GM18870 (cell line): ENCODE results near the gene ATRN.
"Not testable (repeated sequence)": the region's sequence is repeated elsewhere in the genome, so short reads cannot be mapped to it uniquely, and the experiment has no call there.

Experiments used
- ATAC-seq: cut with Tn5 transposase; IDR thresholded peaks from one replicate; pipeline ENCODE4 v1.9.1; 2021; ENCODE audit warnings: moderate library complexity; ENCODE audit not compliant: unreplicated experiment

The ATRN gene

DNA sequence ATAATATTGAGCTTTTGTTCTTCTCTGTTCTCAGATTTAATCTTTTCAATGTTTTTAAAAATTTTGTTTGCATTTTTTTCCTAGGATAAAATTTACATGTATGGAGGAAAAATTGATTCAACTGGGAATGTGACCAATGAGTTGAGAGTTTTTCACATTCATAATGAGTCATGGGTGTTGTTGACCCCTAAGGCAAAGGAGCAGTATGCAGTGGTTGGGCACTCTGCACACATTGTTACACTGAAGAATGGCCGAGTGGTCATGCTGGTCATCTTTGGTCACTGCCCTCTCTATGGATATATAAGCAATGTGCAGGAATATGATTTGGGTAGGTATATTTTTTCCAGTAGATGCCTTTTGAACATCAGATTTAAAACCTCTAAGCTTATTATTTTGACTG is 89.8 kb downstream of the ATRN start:
- ATAC-seq: no peak

GRCh38 chr20:3563133-3563532 is 92.3 kb downstream of the ATRN start:
- no peak for ATAC-seq

DNA sequence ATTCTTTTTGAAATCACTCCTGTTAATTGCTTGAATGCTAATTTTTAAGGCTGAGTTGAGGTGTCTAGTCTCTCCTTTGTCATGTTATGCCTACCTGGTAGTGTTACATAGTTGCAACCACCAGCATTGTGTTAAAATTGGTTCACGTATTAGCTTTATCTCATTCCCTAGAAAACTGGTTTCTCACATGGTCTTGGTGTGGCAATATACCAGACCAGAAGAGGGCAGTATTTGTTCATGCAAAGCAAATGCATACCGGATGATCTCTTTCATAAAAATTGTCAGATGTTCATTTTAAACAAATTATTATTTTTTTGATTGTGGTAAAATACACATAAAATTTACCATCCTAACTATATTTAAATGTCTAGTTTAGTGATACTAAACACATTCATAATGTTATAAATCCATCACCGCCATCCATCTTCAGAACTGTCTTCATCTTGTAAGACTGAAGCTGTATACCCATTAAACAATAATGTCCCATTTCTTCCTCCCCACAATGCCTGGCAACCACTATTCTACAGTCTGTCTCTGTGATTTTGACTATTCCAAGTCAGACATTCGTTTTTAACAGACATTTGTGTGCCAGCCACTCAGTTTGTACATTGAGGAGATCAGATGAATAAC is 92.8 kb downstream of the ATRN start:
- no peak for ATAC-seq

- ATAC-seq: no peak
Observed at GRCh38 chr20:3565851-3566250, 95.0 kb downstream of the ATRN start.

DNA sequence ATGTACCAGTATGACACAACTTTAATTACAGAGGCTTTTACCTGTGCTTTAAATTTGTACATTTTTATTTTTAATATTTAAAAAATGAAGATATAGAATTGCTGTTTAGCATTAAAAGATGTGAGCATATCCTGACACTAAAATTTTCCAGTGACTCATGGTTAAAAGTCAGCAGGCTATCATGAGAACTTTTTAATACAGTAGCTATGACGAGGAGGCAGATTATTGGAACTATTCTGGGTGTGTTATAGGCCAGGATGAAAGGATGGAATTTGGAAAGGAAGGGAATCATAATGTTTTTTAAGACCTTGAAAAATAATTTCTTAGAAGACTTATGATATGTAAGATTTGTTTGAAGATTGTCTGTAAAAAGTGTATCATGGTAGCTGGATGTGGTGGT is 101.3 kb downstream of the ATRN start:
- ATAC-seq: no peak

- no peak for ATAC-seq
Observed at GRCh38 chr20:3576363-3576762, 105.5 kb downstream of the ATRN start.

DNA sequence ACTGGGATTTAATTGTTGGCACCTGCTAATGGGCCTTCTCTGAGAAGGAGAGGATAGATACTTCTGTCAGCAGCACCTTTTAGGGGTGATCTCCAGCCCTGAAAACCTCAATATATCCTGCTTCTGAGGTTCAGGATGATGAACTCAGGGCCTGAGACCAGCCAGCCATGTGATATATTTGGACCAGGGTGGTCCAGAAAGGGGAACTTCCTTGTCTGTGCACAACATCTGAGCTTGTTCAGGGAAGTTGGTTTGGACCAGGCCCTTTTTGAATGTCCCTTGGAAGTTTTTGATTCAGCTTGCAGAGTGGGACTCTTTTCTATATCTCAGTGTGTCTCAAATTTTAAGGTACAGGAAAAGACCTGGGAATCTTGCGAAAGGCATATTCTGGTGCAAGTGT is 106.5 kb downstream of the ATRN start:
- no peak for ATAC-seq

DNA sequence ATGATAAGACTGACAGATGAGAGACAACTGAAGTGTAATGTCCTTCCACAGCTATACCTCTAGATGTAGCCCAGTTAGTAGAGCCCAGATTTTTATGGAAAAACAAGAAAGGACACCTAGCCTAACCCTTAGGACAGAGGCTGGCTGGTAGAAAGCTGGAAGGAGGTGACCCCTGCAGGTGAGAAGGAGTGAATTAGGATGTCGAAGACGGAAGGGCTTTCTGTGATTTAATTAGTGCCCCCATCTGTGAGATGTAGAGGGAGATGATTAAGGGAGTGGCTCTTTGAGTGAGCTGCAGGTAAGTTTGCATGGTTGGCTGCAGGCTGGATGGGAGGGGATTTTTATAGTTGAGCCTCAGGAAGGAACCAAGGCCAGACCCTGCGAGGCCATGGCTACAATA is 109.6 kb downstream of the ATRN start:
- no peak for ATAC-seq

DNA sequence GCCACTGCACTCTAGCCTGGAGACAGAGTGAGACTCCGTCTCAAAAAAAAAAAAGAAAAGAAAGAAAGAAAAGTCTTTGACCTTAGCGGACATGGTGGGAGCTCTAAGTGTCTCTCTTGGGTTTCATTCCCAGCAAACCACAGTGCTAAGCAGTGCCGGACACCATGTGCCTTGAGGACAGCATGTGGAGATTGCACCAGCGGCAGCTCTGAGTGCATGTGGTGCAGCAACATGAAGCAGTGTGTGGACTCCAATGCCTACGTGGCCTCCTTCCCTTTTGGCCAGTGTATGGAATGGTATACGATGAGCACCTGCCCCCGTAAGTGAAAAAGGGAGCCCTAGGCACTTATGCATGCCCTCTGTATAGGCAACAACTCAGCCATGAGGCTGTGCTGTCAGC is 112.9 kb downstream of the ATRN start:
- ATAC-seq: no peak

- no peak for ATAC-seq
Observed at GRCh38 chr20:3586093-3586492, 115.3 kb downstream of the ATRN start.

- no peak for ATAC-seq
Observed at GRCh38 chr20:3590164-3590563, 119.3 kb downstream of the ATRN start.

DNA sequence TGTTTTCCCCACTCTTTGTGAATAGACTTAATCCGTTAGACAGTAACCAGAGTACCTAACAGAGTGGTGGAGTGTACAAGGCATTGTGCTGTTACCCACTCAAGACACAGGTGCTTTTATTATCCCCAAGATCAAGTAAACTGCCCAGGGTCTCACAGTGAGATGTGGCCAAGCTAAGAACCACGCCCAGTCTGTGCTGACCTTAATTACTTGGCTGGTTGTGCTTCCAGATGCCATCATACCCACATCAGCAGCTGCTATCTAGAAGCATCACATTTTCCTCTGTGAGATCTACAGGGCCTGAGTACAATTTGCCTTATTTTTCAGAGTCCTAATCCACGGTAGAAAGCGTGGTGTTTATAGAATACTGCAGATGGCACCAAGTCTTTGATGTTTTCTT is 122.1 kb downstream of the ATRN start:
- no peak for ATAC-seq

DNA sequence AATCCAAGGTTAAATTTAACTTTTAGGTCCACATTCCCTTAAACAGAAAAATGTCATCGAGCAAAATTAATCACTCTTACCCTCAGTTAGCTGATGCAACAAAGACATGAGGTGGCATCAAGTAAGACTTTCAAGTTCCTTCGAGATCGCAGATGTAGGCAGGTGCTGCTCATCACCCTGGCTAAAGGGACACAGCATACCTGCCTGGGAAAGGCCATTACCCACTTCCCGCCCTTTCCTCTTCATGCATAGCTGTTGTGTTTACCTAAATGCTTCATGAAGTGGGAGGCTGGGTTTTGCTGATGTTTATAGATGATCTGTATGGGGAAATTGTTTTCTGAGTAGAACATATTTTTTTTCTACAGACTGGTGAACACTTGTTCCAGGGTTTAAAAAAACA is 124.7 kb downstream of the ATRN start:
- no peak for ATAC-seq

- no peak for ATAC-seq
Observed at GRCh38 chr20:3603108-3603507, 132.3 kb downstream of the ATRN start.

DNA sequence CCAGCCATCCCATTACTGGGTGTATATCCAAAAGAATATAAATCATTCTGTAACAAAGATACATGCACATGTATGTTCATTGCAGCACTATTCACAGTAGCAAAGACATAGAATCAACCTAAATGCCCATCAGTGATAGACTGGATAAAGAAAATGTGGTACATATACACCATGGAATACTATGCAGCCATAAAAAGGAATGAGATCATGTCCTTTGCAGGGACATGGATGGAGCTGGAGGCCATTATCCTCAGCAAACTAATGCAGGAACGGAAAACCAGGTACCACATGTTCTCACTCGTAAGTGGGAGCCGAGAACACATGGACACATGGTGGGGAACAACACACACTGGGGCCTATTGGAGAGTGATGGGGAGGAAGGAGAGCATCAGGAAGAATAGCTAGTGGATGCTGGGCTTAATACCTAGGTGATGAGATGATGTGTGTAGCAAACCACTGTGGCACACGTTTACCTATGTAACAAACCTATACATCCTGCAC is 134.6 kb downstream of the ATRN start:
- not testable (repeated sequence) for ATAC-seq

GRCh38 chr20:3606021-3606420 is 135.2 kb downstream of the ATRN start:
- no peak for ATAC-seq

GRCh38 chr20:3611901-3612300 is 141.1 kb downstream of the ATRN start:
- no peak for ATAC-seq

GRCh38 chr20:3612795-3613572 is 142.2 kb downstream of the ATRN start:
- ATAC-seq: no peak

GRCh38 chr20:3613821-3614440 is 143.1 kb downstream of the ATRN start:
- no peak for ATAC-seq

DNA sequence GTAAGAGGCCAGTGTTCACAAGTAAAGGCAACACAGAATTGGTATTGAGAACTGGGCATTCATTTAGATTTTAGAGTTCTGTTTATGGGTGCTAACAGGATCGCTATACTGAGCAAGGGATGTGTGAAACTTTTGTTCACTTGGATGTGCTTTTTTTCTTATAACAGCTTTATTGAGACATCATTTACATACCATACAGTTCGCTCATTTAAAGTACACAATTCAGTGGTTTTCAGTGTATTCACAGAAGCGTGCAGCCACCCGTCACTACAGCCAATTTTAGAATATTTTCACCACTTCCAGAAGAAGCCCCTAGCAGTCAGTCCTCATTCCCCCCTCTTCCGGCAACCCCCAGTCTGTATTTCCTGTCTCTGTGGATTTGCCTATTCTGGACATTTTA is 143.6 kb downstream of the ATRN start:
- ATAC-seq: no peak

DNA sequence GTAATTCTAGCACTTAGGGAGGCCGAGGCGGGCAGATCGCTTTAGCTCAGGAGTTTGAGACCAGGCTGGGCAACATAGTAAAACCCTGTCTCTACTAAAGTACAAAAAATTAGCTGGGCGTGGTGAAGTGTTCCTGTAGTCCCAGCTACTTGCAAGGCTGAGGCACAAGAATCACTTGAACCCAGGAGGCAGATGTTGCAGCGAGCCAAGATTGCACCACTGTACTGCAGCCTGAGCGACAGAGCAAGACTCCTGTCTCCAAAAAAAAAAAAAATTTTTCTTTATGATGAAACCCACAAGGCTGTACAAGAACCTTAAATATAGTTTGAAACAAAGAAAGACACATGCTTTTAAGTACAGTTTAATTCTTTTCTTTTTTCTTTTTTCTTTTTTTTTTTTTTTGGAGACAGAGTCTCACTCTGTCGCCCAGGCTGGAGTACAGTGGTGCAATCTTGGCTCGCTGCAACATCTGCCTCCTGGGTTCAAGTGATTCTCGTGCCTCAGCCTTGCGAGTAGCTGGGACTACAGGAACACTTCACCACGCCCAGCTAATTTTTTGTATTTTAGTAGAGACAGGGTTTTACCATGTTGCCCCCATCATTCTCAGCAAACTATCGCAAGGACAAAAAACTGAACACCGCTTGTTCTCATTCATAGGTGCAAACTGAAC is 144.5 kb downstream of the ATRN start:
- not testable (repeated sequence) for ATAC-seq

GRCh38 chr20:3616250-3616649 is 145.4 kb downstream of the ATRN start:
- ATAC-seq: no peak
